CD4-positive, alpha-beta T cell treated with Interleukin-15 for 4 hours (primary cell): Measurements from ENCODE around the gene ABCC2.

ENCODE experiments used
- DNase-seq: peaks from one replicate; pipeline ENCODE4 v3.0.0-alpha.2; 2020; ENCODE audit warnings: low spot score

ABCC2 gene

DNA sequence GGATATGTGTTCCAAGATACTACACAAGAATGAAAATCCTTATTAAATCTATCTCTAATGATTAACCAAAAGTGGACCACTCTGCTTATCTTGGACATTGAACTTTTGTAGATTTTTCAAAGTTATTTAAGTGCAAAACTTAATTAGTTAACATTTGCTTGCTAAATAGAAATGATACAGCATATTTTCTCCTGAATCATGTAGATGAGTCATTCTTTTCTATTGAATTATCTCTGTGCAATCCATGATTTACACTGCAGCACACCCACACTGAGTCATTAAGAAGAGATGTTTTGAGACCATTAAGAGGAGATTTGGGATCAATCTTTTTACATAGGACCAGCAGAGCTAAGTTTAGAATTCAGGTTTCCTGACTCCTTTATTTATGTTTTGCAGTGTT, 6.6 kb upstream of the ABCC2 start:
- no peak for DNase-seq

DNA sequence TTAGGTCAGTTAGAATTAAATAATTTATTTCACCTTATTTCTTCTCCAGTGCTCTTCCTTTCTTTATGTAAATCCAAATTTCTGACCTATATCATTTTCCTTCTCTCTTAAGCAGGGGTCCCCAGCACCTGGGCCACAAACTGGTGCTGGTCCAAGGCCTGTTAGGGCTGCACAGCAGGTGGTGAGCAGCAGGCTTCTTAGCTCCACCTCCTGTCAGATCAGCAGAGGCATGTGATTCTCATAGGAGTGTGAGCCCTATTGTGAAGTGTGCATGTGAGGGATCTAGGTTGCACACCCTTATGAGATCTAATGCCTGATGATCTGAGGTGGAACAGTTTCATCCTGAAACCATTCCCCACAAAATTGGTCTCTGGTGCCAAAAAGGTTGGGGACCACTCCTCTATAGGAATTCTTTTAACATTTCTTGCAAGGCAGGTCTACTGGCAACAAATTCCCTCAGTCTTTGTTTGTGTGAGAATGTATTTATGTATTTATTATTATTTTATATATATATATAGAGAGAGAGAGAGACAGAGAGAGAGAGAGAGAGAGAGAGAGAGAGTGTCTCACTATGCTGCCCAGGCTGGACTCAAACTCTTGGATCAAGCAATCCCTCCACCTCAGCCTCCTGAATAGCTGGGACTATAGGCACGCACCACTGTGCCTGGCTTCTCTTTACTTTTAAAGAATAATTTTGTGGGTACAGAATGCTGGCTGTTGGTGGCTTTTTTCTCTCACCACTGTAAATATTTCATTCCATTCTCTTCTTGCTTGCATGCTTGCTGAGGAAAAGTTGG, 4.3 kb upstream of the ABCC2 start:
- DNase-seq = no peak

DNA sequence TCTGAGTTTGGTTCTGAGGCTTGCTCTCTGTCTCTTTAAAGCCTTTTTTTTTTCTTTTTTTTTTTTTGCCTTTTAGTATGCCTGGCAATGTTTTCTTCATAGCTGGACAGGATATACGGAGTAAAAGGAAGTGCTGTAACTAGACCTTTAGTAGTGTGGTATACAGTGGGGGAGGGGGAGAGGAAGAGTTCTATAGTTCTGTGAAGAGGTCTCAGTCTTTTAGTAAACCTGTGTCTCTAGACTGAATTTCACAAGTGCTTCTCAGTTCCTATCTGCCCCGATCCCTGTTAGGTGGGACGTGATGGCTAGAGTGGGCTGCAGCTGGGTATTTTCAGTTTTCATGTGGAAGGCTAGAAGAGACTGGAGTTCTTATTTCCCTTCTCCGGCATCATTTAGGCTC, 3.1 kb upstream of the ABCC2 start:
- DNase-seq = no peak

DNA sequence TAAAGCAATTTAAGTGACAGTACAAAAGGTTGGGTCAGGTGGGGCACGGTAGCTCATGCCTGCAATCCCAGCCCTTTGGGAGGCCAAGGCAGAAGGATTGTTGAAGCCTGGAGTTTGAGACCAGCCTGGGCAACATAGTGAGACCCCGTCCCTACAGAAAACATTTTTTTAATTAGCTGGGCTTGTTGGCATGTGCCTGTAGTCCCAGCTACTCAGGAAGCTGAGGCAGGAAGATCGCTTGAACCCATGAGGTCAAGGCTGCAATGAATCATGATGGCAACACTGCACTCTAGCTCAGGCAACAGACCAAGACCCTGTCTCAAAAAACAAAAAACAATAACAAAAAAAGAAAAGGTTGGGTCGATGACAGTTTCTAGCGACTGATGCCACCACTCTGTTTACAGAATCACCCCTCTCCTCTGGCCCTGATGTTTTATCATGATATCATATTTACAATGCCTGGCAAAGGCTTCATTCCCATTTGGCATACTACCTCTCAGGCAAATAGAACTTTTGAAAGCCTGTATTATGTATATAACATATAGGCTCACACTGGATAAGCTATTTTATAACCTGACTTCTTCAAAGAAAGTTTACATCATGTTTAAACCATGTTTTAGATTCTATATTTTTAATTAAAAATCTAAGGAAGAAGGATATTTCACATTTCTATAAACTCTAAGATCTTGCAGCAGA, 558 bp upstream of the ABCC2 start:
- DNase-seq = no peak

DNA sequence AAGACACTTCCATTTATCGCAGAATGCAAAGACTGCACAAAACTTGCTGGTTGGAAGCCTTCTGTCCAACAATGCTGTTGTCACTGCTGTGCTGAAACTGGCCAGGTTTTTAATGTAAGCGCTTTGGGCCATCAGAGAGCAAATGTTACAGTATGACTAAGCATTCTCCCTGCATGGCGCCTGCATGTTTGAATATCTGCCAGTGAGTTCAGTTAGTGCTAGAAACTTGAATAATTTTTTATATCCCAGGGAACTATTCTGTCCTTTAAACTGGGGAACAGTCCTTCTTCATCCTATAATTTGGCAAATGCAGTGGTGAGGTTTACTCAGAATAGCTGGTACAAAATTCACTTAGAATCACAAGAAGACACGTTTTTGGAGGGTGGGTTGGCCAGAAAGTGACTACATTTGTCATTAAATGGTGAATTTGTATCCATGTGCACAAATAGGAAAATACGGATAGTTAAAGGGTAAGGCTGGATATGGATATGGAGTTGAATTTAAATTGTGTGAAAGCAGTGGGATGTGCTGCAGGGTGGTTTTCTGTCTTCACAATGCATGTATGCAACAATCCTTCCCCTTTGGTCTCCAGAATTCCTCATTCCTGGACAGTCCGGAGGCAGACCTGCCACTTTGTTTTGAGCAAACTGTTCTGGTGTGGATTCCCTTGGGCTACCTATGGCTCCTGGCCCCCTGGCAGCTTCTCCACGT, 1.7 kb downstream of the ABCC2 start:
- DNase-seq = no peak

DNA sequence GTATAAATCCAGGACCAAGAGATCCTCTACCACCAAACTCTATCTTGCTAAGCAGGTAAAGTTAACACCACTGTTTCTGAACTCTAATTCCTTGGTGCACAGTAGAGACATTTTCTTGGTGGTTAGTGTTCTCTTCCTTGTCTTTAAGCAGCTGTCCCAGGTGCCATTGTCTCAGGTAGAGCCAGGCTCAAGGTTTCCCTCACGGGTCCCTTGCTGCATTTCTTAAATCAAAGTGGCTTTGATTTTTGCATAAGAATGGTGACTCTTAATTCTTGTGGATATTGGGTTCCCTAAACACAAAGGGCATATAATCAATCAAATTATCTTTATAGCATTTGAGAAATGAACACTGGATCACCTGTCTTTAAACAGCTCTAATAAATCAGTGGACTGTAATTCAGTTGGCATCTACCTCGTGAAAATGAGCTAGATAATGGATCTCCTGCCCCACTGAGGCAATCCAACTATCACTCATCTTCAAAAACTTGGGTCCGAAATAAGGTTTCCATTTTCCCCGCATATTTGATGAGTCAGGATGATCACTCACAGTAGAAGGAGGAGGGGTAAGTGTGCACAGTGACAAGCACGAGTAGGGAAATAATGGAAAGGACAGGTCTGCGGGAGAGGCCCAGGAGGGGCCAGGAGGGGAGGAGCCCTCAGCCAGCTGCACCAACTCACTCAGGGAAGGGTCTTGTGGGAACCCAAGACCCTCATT, 2.4 kb downstream of the ABCC2 start:
- DNase-seq = no peak

DNA sequence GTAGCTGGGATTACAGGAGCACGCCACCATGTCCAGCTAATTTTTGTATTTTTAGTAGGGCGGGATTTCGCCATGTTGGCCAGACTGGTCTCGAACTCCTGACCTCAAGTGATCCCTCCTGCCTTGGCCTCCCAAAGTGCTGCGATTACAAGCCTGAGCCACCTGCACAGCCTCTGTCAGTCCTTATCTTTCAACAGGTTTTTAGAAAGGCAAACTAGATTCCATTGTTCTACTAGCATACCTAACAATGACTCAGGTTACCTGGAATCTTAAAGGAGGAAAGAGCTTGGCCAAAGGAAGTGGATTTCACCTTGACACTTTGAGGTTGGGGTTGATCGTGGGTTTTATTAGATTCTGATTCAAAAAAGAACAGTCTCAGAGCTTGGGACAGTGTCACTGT, 3.2 kb downstream of the ABCC2 start:
- no peak for DNase-seq

DNA sequence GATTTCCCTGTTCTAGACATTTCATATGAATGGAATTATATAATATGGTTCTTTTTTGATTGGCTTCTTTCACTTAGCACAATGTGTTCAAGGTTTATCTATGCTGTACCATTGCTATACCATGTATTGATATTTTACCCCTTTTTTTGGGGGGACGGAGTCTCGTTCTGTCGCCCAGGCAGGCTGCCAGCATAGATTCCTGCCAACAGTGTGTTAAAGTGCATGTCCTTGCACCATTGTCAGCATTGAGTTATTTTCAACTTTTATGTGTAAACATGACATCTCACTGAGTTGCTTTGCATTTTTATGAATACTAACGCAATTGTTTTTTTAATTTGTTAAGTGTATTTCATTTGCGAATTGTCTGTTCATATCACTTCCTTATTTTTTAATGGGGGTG, 4.9 kb downstream of the ABCC2 start:
- no peak for DNase-seq

DNA sequence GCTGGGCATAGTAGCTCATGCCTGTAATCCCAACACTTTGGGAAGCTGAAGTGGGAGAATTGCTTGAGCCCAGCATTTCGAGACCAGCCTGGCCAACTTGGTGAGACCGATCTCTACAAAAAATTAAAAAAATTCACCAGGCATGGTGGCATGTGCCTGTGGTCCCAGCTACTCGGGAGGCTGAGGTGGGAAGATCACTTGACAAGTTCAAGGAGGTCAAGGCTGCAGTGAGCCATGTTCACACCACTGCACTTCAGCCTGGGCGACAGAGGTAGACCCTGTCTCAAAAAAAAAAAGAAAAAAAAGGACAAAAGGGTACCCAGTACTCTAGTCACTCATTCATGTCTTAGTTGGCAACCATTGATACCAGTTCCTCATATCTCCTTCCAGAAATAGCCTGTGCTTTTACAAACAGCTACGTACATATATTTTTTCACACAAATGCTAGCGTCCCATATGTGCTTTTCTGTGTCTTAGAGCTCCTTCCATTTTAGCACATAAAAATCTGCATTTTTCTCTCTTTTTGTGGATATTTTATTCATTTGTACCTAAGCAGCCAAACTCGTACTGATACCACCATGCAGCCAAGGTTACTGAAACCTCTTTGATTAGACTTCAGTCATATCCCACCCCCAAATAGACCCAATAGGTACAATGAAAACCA, 5.5 kb downstream of the ABCC2 start:
- DNase-seq = no peak

DNA sequence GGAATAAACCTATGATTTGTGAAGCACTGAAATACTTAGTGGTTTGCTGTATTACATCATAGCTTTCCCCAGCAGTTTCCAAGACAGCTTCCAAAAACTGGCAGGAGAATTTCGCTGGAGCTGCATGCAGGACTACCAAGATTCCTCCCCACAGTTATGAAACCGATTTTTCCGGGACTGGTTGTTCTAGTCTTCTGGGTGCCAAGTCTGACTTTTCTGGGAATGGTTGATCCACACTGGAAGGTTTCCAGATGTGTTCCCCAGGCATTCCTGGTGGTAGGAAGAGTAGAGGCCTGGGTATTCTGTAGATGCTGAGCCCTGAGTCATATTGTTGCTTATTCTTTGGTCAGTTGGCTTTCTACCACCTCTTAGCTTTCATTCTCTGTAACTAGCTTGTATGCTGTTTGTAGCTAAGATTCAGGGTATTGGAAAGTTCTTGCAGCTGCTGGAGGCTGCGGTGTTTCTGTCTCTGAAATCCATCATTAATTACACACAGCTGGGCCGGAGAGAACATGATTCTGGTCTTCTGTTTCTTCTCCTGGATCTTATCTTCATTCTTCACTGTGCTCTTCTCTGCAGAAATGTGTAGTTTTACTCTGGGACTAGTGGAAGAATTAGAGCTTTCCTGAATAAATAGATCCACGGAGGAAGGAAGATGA, 6.3 kb downstream of the ABCC2 start:
- DNase-seq = no peak

DNA sequence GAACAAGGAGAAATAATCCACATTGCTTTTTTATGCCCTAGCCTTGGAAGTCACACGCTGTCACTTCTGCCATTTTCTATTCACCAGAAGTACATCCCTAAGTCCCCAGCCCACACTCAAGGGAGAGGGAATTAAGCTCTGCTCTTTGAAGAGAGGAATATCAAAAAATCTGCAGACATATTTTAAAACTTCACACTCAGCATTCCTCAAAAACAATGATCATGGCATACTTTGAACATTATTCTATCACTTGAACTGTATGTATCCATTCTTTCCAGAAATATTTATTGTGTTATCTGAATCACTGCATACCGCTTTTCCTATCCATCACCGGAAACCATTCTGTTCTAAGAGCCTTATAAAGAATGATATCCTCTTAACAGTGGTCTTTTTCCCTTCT, 9.4 kb downstream of the ABCC2 start:
- DNase-seq = no peak

DNA sequence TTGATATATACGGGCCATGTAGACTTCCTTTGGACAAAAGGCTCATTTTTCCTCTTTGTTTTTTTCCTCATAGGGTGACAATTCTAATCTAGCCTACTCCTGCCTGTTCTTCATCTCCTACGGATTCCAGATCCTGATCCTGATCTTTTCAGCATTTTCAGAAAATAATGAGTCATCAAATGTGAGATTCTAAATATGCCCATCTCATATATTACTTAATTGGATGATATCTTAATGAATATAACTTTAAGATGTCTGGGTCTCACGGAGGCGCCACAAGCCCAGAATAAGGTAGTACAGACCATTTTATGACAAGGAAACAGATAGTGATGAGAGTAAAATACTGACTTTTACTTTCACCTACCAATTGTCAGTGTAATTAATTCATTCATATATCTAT, 11.4 kb downstream of the ABCC2 start:
- no peak for DNase-seq

DNA sequence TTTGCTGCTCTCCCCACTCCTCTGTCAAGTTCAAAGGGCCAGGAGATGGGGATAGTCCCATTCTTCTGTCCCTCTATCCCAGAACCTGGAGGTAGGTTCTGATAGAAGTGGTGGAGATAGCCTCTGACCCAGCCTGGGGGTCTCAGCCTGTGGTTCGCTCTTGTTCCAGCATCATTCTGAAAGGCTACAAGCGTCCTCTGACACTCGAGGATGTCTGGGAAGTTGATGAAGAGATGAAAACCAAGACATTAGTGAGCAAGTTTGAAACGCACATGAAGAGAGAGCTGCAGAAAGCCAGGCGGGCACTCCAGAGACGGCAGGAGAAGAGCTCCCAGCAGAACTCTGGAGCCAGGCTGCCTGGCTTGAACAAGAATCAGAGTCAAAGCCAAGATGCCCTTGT, 14.5 kb downstream of the ABCC2 start:
- DNase-seq = no peak

DNA sequence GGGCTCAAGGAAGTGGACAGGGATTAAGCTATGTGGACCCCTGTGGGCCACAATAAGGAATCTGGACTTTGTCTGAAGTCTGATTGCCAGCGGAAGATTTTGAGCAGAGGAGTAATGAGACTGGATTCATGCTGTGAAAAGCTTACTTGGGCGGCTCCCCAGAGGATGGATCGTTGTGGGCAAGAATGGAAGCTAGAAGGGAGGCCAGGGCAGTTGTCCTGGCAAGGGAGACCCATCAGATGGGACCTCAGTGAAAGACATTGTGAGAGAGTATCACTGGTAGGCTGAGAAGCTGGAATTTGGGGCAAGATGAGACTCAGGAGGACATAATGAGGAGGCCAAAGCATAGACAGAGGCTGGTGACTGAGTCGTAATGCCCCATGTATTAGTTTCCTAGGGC, 15.6 kb downstream of the ABCC2 start:
- DNase-seq = no peak

DNA sequence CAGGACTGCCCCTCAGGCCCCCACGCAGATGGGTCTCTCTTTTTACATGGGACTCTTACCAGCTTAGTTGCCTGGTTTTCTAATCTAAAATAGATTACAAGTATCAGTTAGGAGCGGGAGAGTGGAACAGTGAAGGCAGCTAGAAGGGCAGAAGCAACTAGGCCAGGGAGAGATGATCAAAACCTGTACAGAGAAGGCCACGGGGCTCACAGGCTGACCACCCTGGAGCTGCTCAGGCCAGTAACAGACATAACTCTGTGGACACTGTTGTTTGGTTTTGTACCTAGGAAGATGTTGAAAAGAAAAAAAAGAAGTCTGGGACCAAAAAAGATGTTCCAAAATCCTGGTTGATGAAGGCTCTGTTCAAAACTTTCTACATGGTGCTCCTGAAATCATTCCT, 16.5 kb downstream of the ABCC2 start:
- no peak for DNase-seq

DNA sequence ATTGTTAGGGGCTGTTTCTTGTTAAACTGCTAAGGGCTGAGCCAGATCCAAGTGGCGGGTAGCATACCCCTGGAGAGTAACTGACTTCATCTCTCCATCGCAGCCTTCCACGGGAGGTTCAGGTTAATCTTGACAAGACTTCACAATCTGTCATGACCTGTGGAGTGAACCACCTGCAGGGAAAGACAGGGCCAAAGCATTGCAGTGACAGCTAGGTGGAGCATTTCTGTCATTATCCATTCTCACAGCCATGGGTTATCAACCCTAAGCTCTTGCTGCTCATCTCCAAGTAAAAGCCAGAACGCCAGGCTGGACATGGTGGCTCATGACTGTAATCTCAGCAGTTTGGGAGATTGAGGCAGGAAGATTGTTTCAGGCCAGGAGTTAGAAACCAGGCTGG, 17.2 kb downstream of the ABCC2 start:
- no peak for DNase-seq

DNA sequence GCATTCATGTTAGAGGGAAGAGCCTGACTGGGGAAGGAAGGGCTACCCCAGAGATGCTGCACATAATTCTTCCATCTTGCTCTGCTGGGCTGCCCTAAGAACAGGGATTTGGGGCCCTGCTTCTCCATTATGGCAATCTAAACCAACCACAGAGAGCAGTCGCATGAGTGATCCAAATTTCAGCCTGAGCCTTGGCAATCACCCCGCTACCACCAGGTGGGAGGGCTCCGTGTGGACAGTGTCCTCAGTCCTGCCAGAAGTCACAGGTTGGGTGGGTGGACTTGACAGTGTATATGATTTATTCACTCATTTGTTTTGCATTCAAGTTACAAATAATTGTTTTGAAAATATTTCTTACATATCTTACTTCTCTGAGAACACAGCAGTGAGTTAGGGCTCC, 22.0 kb downstream of the ABCC2 start:
- no peak for DNase-seq

DNA sequence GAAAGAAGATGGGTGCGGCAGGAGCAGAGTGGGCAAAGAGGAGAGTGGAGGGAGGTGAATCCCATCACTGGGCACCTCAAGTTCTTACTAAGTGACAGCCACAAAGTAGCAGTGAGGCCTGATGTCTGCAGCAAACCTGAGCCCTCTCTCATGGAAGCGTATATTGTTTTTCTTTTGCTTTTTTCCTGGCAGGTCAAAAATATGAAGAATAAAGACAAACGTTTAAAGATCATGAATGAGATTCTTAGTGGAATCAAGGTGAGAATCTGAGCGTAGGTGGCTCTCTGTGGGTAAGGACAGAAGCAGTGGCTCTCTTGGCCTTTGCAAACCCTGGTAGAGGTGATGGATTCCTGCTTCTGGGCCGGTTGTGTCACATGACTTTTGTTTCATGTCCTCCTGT, 22.8 kb downstream of the ABCC2 start:
- no peak for DNase-seq

DNA sequence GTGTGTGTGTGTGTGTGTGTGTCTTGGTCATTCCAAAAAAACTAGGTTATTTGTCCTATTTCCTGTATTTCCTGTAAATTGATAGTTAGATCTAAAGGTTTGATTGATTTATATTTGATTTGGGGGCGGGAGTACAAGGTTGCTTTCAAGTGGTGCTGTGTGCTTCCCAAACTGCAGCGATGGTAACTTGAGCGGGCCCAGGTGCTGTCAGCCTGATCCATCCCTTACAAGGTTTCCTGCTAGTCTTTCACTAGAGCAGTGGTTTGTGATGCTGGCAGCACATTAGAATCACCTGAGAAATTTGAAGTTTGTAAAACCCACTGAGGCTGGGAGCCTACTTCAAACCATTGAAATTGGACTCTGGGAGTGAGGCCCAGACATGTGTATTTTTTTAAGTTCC, 23.7 kb downstream of the ABCC2 start:
- no peak for DNase-seq

DNA sequence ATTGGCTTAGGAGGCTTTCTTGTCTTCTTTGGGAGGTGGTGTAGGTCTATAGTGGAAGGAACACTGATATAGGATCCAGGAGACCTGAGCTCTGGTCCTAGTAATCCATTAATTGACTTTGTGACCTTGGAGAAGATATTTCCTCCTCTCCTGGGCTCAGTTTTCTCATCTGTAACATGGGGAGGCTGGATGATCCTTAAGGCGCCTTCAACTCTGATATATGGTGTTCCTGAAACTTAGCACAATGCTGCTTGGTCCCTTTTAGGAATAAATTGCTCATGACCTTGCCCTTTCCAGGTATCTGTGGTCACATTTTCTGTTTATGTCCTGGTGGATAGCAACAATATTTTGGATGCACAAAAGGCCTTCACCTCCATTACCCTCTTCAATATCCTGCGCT, 25.3 kb downstream of the ABCC2 start:
- no peak for DNase-seq

DNA sequence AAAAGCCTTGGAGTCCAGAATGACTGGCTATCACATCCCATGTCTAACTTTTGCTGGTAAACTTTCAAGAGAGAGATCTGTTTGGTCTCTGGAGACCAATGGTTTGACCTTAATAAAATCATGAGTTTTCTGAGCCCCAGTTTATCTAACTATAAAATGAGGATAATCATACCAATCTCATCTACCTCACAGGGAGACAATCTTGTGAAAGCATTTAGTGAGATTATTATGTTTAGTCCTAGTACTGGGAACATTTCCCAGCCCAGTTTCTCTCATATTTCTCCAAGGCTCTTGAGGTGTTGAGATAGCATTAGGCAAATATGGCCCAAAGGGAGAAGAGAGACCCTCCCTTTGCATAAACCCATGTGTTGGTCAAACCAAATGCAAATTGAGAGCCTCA, 25.8 kb downstream of the ABCC2 start:
- DNase-seq = no peak

DNA sequence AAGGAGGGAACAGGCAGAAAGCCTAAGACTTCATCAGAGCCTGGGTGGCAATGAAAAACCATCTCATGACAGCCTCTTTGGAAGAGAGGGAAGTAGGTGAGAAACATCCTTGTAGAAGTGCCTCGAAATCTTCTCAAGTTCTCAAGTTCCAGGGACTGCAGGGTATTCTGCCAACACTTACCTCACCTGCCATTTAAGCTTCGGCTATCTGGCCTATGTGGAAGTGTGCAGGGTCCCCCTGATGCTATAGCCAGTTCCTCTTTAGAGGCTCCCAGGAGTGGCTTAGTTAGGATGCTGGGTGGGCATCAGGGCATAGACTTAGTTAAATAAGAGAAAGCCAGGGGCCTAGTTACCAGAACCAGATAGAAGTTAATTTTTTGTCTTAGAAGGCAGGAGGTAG, 27.0 kb downstream of the ABCC2 start:
- no peak for DNase-seq
